PC-9 (cell line): ENCODE results near the gene CACNA2D1. TPM values are rescaled to one million over a fixed set of nuclear protein-coding genes. Genes with fewer than 3 reads are reported as not detected.

Experiments used
- BruUV-seq: library from RNA; stranded (reverse); fragments of 400-500 nt; replicated peaks from 2 replicates; lab custom pipeline; 2021; lab: Mats Ljungman, UMichigan
- CTCF ChIA-PET: fragments of 300-600 bp; sonication (Branson Sonifier 250); formaldehyde crosslinking; loops from one replicate; lab custom pipeline; 2022; ENCODE audit warnings: antibody characterized with exemption; lab: Charles Lee
- POLR2A ChIA-PET: fragments of 300-600 bp; sonication (Branson Sonifier 250); formaldehyde crosslinking; loops from one replicate; lab custom pipeline; 2022; ENCODE audit warnings: antibody characterized with exemption; ENCODE audit not compliant: unreplicated experiment; lab: Charles Lee
- DNase-seq, 2 experiments: peaks; one replicate each; pipeline versions ENCODE4 v3.0.0 to v3.0.0-alpha.2; 2015 to 2022; ENCODE audit warnings: mixed read lengths in 1 of 2
- H2AFZ ChIP-seq: fragments of 200-600 bp; sonication (generic); 2 replicates; pipeline ENCODE4 v1.8.1; 2017; ENCODE audit warnings: antibody characterized with exemption
- H3F3A ChIP-seq: fragments of 200-600 bp; sonication (generic); 2 replicates; pipeline ENCODE4 v1.8.1; 2017; ENCODE audit warnings: antibody characterized with exemption, mild to moderate bottlenecking, low read depth; ENCODE audit not compliant: insufficient read depth
- H3K27ac ChIP-seq: fragments of 200-600 bp; sonication (generic); 2 replicates; pipeline ENCODE4 v1.6.1; 2016; ENCODE audit warnings: mixed run types
- H3K27me3 ChIP-seq: fragments of 200-600 bp; sonication (generic); 2 replicates; pipeline ENCODE4 v1.6.1; 2016; ENCODE audit warnings: low read depth, mixed run types; ENCODE audit not compliant: insufficient read depth
- H3K36me3 ChIP-seq: fragments of 200-600 bp; sonication (generic); 2 replicates; pipeline ENCODE4 v1.6.1; 2016; ENCODE audit warnings: low read depth, mixed run types
- H3K4me1 ChIP-seq: fragments of 200-600 bp; sonication (generic); replicated peaks from 2 replicates; pipeline ENCODE4 v1.6.1; 2016; ENCODE audit warnings: mixed run types; ENCODE audit not compliant: insufficient read depth
- H3K4me2 ChIP-seq: fragments of 200-600 bp; sonication (generic); 2 replicates; pipeline ENCODE4 v1.6.1; 2017; ENCODE audit warnings: mixed run types
- H3K4me3 ChIP-seq: fragments of 200-600 bp; sonication (generic); 2 replicates; pipeline ENCODE4 v1.6.1; 2016; ENCODE audit warnings: mixed run types
- H3K79me2 ChIP-seq: fragments of 200-600 bp; sonication (generic); 2 replicates; pipeline ENCODE4 v1.6.1; 2017; ENCODE audit warnings: low read depth, mixed run types
- H3K9me2 ChIP-seq: fragments of 200-600 bp; sonication (generic); 2 replicates; pipeline ENCODE4 v1.8.1; 2017; ENCODE audit warnings: mild to moderate bottlenecking; ENCODE audit not compliant: insufficient read depth
- H3K9me3 ChIP-seq: fragments of 200-600 bp; sonication (generic); 2 replicates; pipeline ENCODE4 v1.8.1; 2016; ENCODE audit warnings: low read depth; ENCODE audit not compliant: insufficient read depth
- H4K20me1 ChIP-seq: fragments of 200-600 bp; sonication (generic); 2 replicates; pipeline ENCODE4 v1.8.1; 2017; ENCODE audit not compliant: insufficient read depth
- EZH2 ChIP-seq: fragments of 200-600 bp; sonication (generic); IDR thresholded peaks from 2 replicates; pipeline ENCODE4 v1.8.0; 2017; ENCODE audit warnings: antibody characterized with exemption, low read depth
- intact Hi-C: fragments of 100-400 bp; cut with micrococcal nuclease; formaldehyde crosslinking; loops from one replicate; pipeline ENCODE4 v1.10.0; 2022; ENCODE audit not compliant: unreplicated experiment
- total RNA-seq: library from RNA; stranded (reverse); gene quantifications from 2 replicates; pipeline ENCODE4 v1.2.3, GENCODE V29; 2021
- TF ChIP-seq, protein P1 (sequence below): fragments of 200-600 bp; sonication (generic); conservative IDR thresholded peaks from 2 replicates; pipeline ENCODE4 v1.6.1; 2017; ENCODE audit warnings: mixed run types, antibody characterized with exemption, mild to moderate bottlenecking, moderate library complexity

The CACNA2D1 gene
- total RNA-seq, 1 experiment from 2014 or later = 3.2 TPM

DNA sequence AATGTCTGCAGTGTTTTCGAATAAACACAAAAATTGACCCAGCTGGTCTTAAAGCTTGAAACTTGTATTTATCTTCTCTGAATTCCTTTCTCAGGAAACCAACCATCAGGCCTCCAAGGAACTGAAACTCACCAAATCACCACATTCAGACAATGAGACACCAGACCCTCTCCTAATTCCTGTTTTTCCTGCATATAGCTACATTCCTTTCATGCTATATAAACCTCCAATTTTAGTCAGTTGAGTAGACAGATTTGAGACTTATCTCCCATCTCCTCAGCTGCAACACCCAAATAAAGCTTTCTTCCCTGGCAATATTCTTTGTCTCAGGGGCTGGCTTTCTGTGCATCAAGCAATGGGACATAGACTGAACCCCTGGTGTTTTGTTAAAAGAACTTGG is 317.0 kb downstream of the CACNA2D1 start:
- H3K36me3 ChIP-seq = no peaks in the 10 kb centered on the region
- TF ChIP-seq, protein P1, sequence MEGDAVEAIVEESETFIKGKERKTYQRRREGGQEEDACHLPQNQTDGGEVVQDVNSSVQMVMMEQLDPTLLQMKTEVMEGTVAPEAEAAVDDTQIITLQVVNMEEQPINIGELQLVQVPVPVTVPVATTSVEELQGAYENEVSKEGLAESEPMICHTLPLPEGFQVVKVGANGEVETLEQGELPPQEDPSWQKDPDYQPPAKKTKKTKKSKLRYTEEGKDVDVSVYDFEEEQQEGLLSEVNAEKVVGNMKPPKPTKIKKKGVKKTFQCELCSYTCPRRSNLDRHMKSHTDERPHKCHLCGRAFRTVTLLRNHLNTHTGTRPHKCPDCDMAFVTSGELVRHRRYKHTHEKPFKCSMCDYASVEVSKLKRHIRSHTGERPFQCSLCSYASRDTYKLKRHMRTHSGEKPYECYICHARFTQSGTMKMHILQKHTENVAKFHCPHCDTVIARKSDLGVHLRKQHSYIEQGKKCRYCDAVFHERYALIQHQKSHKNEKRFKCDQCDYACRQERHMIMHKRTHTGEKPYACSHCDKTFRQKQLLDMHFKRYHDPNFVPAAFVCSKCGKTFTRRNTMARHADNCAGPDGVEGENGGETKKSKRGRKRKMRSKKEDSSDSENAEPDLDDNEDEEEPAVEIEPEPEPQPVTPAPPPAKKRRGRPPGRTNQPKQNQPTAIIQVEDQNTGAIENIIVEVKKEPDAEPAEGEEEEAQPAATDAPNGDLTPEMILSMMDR = no peak
- no peak for TF ChIP-seq EZH2
- POLR2A ChIA-PET = interaction anchor here (0.6 kb wide), 1 partner anchor 16 kb away, joined by 3 read pairs; no protein-coding TSS in a partner anchor
- H3K9me2 ChIP-seq = no peaks in the 10 kb centered on the region
- no peaks in the 10 kb centered on the region for H3K4me1 ChIP-seq
- no peaks in the 10 kb centered on the region for H4K20me1 ChIP-seq
- CTCF ChIA-PET = no interaction called here
- no peak overlapping the region for H2AFZ ChIP-seq
- no peaks in the 10 kb centered on the region for H3K79me2 ChIP-seq
- intact Hi-C loops = no loop called here
- H3F3A ChIP-seq = no peaks in the 10 kb centered on the region; the same call in 1 of the 2 replicates
- H3K27me3 ChIP-seq = no peaks in the 10 kb centered on the region
- no TSS peak for BruUV-seq
- H3K4me3 ChIP-seq = no peak overlapping the region
- H3K9me3 ChIP-seq = peaks cover 7% of the 10 kb centered on the region; the same call in 1 of the 2 replicates
- no peak overlapping the region for H3K4me2 ChIP-seq
- no peak overlapping the region for H3K27ac ChIP-seq
- DNase-seq = no peak

DNA sequence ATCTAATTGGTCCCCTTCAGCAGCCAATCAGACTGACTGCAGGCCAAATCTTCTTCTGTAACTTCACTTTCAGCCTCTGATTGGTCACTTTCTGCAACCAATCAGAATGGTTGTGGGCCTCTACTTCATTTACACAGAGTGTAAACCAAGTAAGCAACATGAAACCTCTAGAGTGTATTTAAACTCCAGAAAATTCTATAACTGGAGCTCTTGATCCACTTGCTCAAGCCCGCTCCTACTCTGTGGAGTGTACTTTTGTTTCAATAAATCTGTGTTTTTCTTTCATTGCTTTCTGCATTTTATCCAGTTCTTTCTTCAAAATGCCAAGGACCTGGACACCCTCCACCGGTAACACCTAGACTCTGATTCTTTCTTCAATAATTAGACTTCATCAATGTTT is 319.1 kb downstream of the CACNA2D1 start:
- Histone ChIP-seq H3K9me2 (no peaks in the 10 kb centered on the region), H3K4me1 (no peaks in the 10 kb centered on the region), H3K4me2 (no peak overlapping the region), H3F3A (no peaks in the 10 kb centered on the region; the same call in 1 of the 2 replicates), H3K9me3 (peaks cover 7% of the 10 kb centered on the region; the same call in 1 of the 2 replicates), H3K79me2 (no peaks in the 10 kb centered on the region), H3K4me3 (no peak overlapping the region), H3K36me3 (no peaks in the 10 kb centered on the region), H2AFZ (no peak overlapping the region), H3K27me3 (no peaks in the 10 kb centered on the region), H4K20me1 (no peaks in the 10 kb centered on the region), H3K27ac (no peak overlapping the region)
- ChIA-PET POLR2A (no interaction called here), CTCF (interaction anchor here (0.6 kb wide), 1 partner anchor 38 kb away, joined by 5 read pairs; no protein-coding TSS in a partner anchor)
- intact Hi-C loops = no loop called here
- TF ChIP-seq, protein P1 = no peak
- TF ChIP-seq EZH2 = no peak
- BruUV-seq = no TSS peak
- DNase-seq = no peak

DNA sequence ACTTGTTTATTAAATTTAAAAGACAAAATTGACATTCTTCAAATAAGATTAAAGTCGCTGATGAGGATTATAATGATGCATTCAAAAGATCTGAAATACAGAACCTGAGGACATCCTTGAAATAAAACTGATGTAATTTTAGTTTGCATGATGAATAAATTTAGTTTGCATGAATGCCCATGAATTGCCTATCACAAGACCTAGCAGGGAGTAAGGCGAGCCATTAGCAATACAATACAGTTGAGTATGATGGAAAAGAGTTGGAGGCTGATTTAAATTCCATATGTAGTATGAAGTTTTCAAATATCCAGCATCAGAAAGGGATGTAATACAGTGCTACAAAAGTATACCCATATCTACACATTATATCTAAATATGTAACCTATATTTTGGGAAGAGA is 321.3 kb downstream of the CACNA2D1 start:
- intact Hi-C loops = no loop called here
- H3K9me3 ChIP-seq = peaks cover 7% of the 10 kb centered on the region; the same call in 1 of the 2 replicates
- no peaks in the 10 kb centered on the region for H4K20me1 ChIP-seq
- H3K9me2 ChIP-seq = no peaks in the 10 kb centered on the region
- ChIA-PET POLR2A (no interaction called here), CTCF (no interaction called here)
- TF ChIP-seq, protein P1 = no peak
- no peak for TF ChIP-seq EZH2
- H2AFZ ChIP-seq = no peak overlapping the region
- H3K27ac ChIP-seq = no peak overlapping the region
- H3K27me3 ChIP-seq = no peaks in the 10 kb centered on the region
- no peaks in the 10 kb centered on the region for H3K36me3 ChIP-seq
- no peak overlapping the region for H3K4me3 ChIP-seq
- H3F3A ChIP-seq = no peaks in the 10 kb centered on the region; the same call in 1 of the 2 replicates
- no peak for DNase-seq
- H3K4me1 ChIP-seq = no peaks in the 10 kb centered on the region
- H3K4me2 ChIP-seq = no peak overlapping the region
- no peaks in the 10 kb centered on the region for H3K79me2 ChIP-seq
- BruUV-seq = no TSS peak
